ENCODE results near the gene RNF114. TPM values are rescaled to one million over a fixed set of nuclear protein-coding genes. Genes with fewer than 3 reads are reported as not detected.

Gene RNF114
- total RNA-seq, 2 experiments from 2014 or later: 55.8 to 59.5 TPM

GRCh38 chr20:49907405-49908257 lies 28.6 kb upstream of the RNF114 start:
- POLR2A ChIA-PET: no interaction called here
- Mint-ChIP-seq H3K4me1 (peaks cover 3% of the 10 kb centered on the region), H3K4me3 (no peak overlapping the region), H3K36me3 (ENCODE audit: low read depth) (peaks cover 15% of the 10 kb centered on the region), H3K27ac (peak overlapping the region; percentile 22), H3K27me3 (no peaks in the 10 kb centered on the region), H3K9me3 (no peaks in the 10 kb centered on the region)
- CTCF ChIA-PET: interaction anchor here (0.9 kb wide), 1 partner anchor 27 kb away, joined by 6 read pairs; no protein-coding TSS in a partner anchor
- no peak for DNase-seq

GRCh38 chr20:49908258-49908565 lies 28.0 kb upstream of the RNF114 start:
- peaks cover 5% of the 10 kb centered on the region for H3K4me1 Mint-ChIP-seq
- no peak for DNase-seq
- H3K36me3 Mint-ChIP-seq (ENCODE audit: low read depth): peaks cover 15% of the 10 kb centered on the region
- CTCF ChIA-PET: no interaction called here
- no peaks in the 10 kb centered on the region for H3K9me3 Mint-ChIP-seq
- POLR2A ChIA-PET: no interaction called here
- no peaks in the 10 kb centered on the region for H3K27me3 Mint-ChIP-seq
- no peak overlapping the region for H3K4me3 Mint-ChIP-seq
- H3K27ac Mint-ChIP-seq: no peak overlapping the region

- ChIA-PET CTCF (interaction anchor here (0.7 to 1.4 kb wide), 2 partner anchors 8 to 61 kb away, joined by 3 read pairs; no protein-coding TSS in a partner anchor), POLR2A (no interaction called here)
- peaks cover 13% of the 10 kb centered on the region for H3K36me3 Mint-ChIP-seq (ENCODE audit: low read depth)
- DNase-seq: no peak
- H3K9me3 Mint-ChIP-seq: no peaks in the 10 kb centered on the region
- no peaks in the 10 kb centered on the region for H3K27me3 Mint-ChIP-seq
- no peak overlapping the region for H3K4me3 Mint-ChIP-seq
- peak overlapping the region; percentile 54 for H3K27ac Mint-ChIP-seq
- peaks cover 19% of the 10 kb centered on the region for H3K4me1 Mint-ChIP-seq
Measured at GRCh38 chr20:49909499-49910339, 26.5 kb upstream of the RNF114 start.

- Mint-ChIP-seq H3K4me3 (no peak overlapping the region), H3K27me3 (no peaks in the 10 kb centered on the region), H3K4me1 (peaks cover 21% of the 10 kb centered on the region), H3K9me3 (no peaks in the 10 kb centered on the region), H3K27ac (no peak overlapping the region), H3K36me3 (ENCODE audit: low read depth) (peaks cover 10% of the 10 kb centered on the region)
- ChIA-PET POLR2A (no interaction called here), CTCF (interaction anchor here (1.4 kb wide), 2 partner anchors 9 to 43 kb away, joined by 3 read pairs; no protein-coding TSS in a partner anchor)
- DNase-seq: no peak
Measured at GRCh38 chr20:49910340-49910706, 25.9 kb upstream of the RNF114 start.

GRCh38 chr20:49913399-49914047 lies 22.7 kb upstream of the RNF114 start:
- POLR2A ChIA-PET: interaction anchor here (0.8 kb wide), 1 partner anchor 40 kb away, joined by 3 read pairs; no protein-coding TSS in a partner anchor
- CTCF ChIA-PET: interaction anchor here (0.6 to 2.3 kb wide), 13 partner anchors 9 to 1176 kb away, joined by 3 to 5 read pairs (median 3); no protein-coding TSS in a partner anchor

GRCh38 chr20:49914310-49915117 lies 21.7 kb upstream of the RNF114 start:
- DNase-seq: peak; percentile 32
- Mint-ChIP-seq H3K27me3 (no peaks in the 10 kb centered on the region), H3K36me3 (ENCODE audit: low read depth) (no peaks in the 10 kb centered on the region), H3K27ac (peak overlapping the region; percentile 99), H3K4me3 (peak overlapping the region; percentile 91), H3K9me3 (no peaks in the 10 kb centered on the region), H3K4me1 (peaks cover 33% of the 10 kb centered on the region)
- POLR2A ChIA-PET: no interaction called here
- CTCF ChIA-PET: interaction anchor here (0.6 to 2.3 kb wide), 6 partner anchors 12 to 310 kb away, joined by 3 to 5 read pairs (median 3); no protein-coding TSS in a partner anchor

More at GRCh38 chr20:49913399-49914047, 22.7 kb upstream of the RNF114 start:
- no peak for DNase-seq
- Mint-ChIP-seq H3K36me3 (ENCODE audit: low read depth) (no peaks in the 10 kb centered on the region), H3K4me1 (peaks cover 33% of the 10 kb centered on the region), H3K27me3 (no peaks in the 10 kb centered on the region), H3K9me3 (no peaks in the 10 kb centered on the region), H3K27ac (peak overlapping the region; percentile 99), H3K4me3 (peak overlapping the region; percentile 91)

- peak overlapping the region; percentile 91 for H3K4me3 Mint-ChIP-seq
- no peaks in the 10 kb centered on the region for H3K27me3 Mint-ChIP-seq
- no peaks in the 10 kb centered on the region for H3K36me3 Mint-ChIP-seq (ENCODE audit: low read depth)
- H3K27ac Mint-ChIP-seq: peak overlapping the region; percentile 99
- CTCF ChIA-PET: no interaction called here
- no peak for DNase-seq
- POLR2A ChIA-PET: no interaction called here
- H3K4me1 Mint-ChIP-seq: peaks cover 33% of the 10 kb centered on the region
- no peaks in the 10 kb centered on the region for H3K9me3 Mint-ChIP-seq
Measured at GRCh38 chr20:49915118-49915379, 21.1 kb upstream of the RNF114 start.

GRCh38 chr20:49915380-49916145 lies 20.6 kb upstream of the RNF114 start, which contains the start of gene SPATA2:
TSS of gene SPATA2 (minus strand) at chr20:49915529. CDS start at chr20:49908490, 7,039 bp downstream.
- Mint-ChIP-seq H3K4me1 (peaks cover 33% of the 10 kb centered on the region), H3K27me3 (no peaks in the 10 kb centered on the region)
- POLR2A ChIA-PET: no interaction called here

GRCh38 chr20:49916146-49917002 lies 19.8 kb upstream of the RNF114 start:
- Mint-ChIP-seq H3K9me3 (no peaks in the 10 kb centered on the region), H3K4me1 (peaks cover 33% of the 10 kb centered on the region), H3K27me3 (no peaks in the 10 kb centered on the region), H3K4me3 (peak overlapping the region; percentile 91), H3K27ac (peak overlapping the region; percentile 99), H3K36me3 (ENCODE audit: low read depth) (no peaks in the 10 kb centered on the region)
- ChIA-PET POLR2A (no interaction called here), CTCF (interaction anchor here (0.6 to 1.3 kb wide), 7 partner anchors 13 to 584 kb away, joined by 3 to 5 read pairs (median 3); partner anchors contain the start of gene RNF114)
- DNase-seq: no peak

More at GRCh38 chr20:49915380-49916145, 20.6 kb upstream of the RNF114 start, which contains the start of gene SPATA2:
- H3K9me3 Mint-ChIP-seq: no peaks in the 10 kb centered on the region
- H3K27ac Mint-ChIP-seq: peak within 1 kb of the TSS; percentile 99
- CTCF ChIA-PET: interaction anchor here (0.6 to 1.3 kb wide), 5 partner anchors 13 to 585 kb away, joined by 3 to 4 read pairs (median 3); partner anchors contain the start of gene RNF114
- peak within 1 kb of the TSS; percentile 91 for H3K4me3 Mint-ChIP-seq
- no peaks in the 10 kb centered on the region for H3K36me3 Mint-ChIP-seq (ENCODE audit: low read depth)
- peak; percentile 94 for DNase-seq

- ChIA-PET CTCF (interaction anchor here (1.1 kb wide), 1 partner anchor 9 kb away, joined by 3 read pairs; no protein-coding TSS in a partner anchor), POLR2A (no interaction called here)
- H3K4me3 Mint-ChIP-seq: no peak overlapping the region
- no peak for DNase-seq
- no peak overlapping the region for H3K27ac Mint-ChIP-seq
- H3K27me3 Mint-ChIP-seq: no peaks in the 10 kb centered on the region
- no peaks in the 10 kb centered on the region for H3K9me3 Mint-ChIP-seq
- H3K4me1 Mint-ChIP-seq: peaks cover 27% of the 10 kb centered on the region
- H3K36me3 Mint-ChIP-seq (ENCODE audit: low read depth): no peaks in the 10 kb centered on the region
Measured at GRCh38 chr20:49918446-49918845, 17.8 kb upstream of the RNF114 start.

GRCh38 chr20:49919009-49919408 lies 17.2 kb upstream of the RNF114 start:
- ChIA-PET CTCF (interaction anchor here (0.9 to 1.1 kb wide), 2 partner anchors 8 to 307 kb away, joined by 3 read pairs; no protein-coding TSS in a partner anchor), POLR2A (no interaction called here)
- H3K4me1 Mint-ChIP-seq: peaks cover 21% of the 10 kb centered on the region
- no peaks in the 10 kb centered on the region for H3K9me3 Mint-ChIP-seq
- no peaks in the 10 kb centered on the region for H3K36me3 Mint-ChIP-seq (ENCODE audit: low read depth)
- DNase-seq: no peak
- H3K27ac Mint-ChIP-seq: no peak overlapping the region
- no peaks in the 10 kb centered on the region for H3K27me3 Mint-ChIP-seq
- H3K4me3 Mint-ChIP-seq: no peak overlapping the region

All from activated CD4-positive, alpha-beta T cell treated with anti-CD3 and anti-CD28 coated beads, Interleukin-2, amount 10 ng/mL, durations not matched to agents 7 days and 5 days (primary cell).